ENCODE results near the gene AMACR. TPM values are rescaled to one million over a fixed set of nuclear protein-coding genes. Genes with fewer than 3 reads are reported as not detected.
"Not testable (repeated sequence)": the region's sequence is repeated elsewhere in the genome, so short reads cannot be mapped to it uniquely, and the experiment has no call there.

The AMACR gene
- total RNA-seq, 1 donor from 2014 or later = 9.0 TPM

GRCh38 chr5:33968211-33969005, 39.4 kb downstream of the AMACR start:
- Mint-ChIP-seq H3K4me1 (ENCODE audit: low read depth, unreplicated experiment) (peaks cover 15% of the 10 kb centered on the region), H3K4me3 (ENCODE audit: unreplicated experiment) (peak overlapping the region; percentile 53), H3K36me3 (ENCODE audit: unreplicated experiment) (no peaks in the 10 kb centered on the region), H3K27ac (ENCODE audit: unreplicated experiment) (peak overlapping the region; percentile 94), H3K9me3 (ENCODE audit: unreplicated experiment) (peaks cover 5% of the 10 kb centered on the region), H3K27me3 (ENCODE audit: unreplicated experiment) (peaks cover 2% of the 10 kb centered on the region)
- no peak for TF ChIP-seq CTCF (IDR thresholded peaks at IDR 0.05; ENCODE audit: partially characterized antibody, unreplicated experiment)
- peak; percentile 40 for DNase-seq

- peaks cover 15% of the 10 kb centered on the region for H3K4me1 Mint-ChIP-seq (ENCODE audit: low read depth, unreplicated experiment)
- no peak for TF ChIP-seq CTCF (IDR thresholded peaks at IDR 0.05; ENCODE audit: partially characterized antibody, unreplicated experiment)
- no peak overlapping the region for H3K4me3 Mint-ChIP-seq (ENCODE audit: unreplicated experiment)
- no peak overlapping the region for H3K27ac Mint-ChIP-seq (ENCODE audit: unreplicated experiment)
- no peaks in the 10 kb centered on the region for H3K36me3 Mint-ChIP-seq (ENCODE audit: unreplicated experiment)
- no peak for DNase-seq
- H3K9me3 Mint-ChIP-seq (ENCODE audit: unreplicated experiment) = peaks cover 7% of the 10 kb centered on the region
- H3K27me3 Mint-ChIP-seq (ENCODE audit: unreplicated experiment) = peaks cover 2% of the 10 kb centered on the region
Observed at GRCh38 chr5:33966805-33967204, 41.0 kb downstream of the AMACR start.

GRCh38 chr5:33964132-33964700, 43.6 kb downstream of the AMACR start:
- Mint-ChIP-seq H3K4me1 (ENCODE audit: low read depth, unreplicated experiment) (peaks cover 13% of the 10 kb centered on the region), H3K27me3 (ENCODE audit: unreplicated experiment) (peaks cover 2% of the 10 kb centered on the region), H3K9me3 (ENCODE audit: unreplicated experiment) (peaks cover 7% of the 10 kb centered on the region), H3K36me3 (ENCODE audit: unreplicated experiment) (no peaks in the 10 kb centered on the region), H3K27ac (ENCODE audit: unreplicated experiment) (no peak overlapping the region), H3K4me3 (ENCODE audit: unreplicated experiment) (no peak overlapping the region)
- DNase-seq = no peak
- TF ChIP-seq CTCF (IDR thresholded peaks at IDR 0.05; ENCODE audit: partially characterized antibody, unreplicated experiment) = no peak

GRCh38 chr5:33958176-33958575, 49.7 kb downstream of the AMACR start:
- peaks cover 3% of the 10 kb centered on the region for H3K9me3 Mint-ChIP-seq (ENCODE audit: unreplicated experiment)
- no peak for DNase-seq
- H3K36me3 Mint-ChIP-seq (ENCODE audit: unreplicated experiment) = no peaks in the 10 kb centered on the region
- H3K27me3 Mint-ChIP-seq (ENCODE audit: unreplicated experiment) = no peaks in the 10 kb centered on the region
- no peak for TF ChIP-seq CTCF (IDR thresholded peaks at IDR 0.05; ENCODE audit: partially characterized antibody, unreplicated experiment)
- no peaks in the 10 kb centered on the region for H3K4me1 Mint-ChIP-seq (ENCODE audit: low read depth, unreplicated experiment)
- no peak overlapping the region for H3K27ac Mint-ChIP-seq (ENCODE audit: unreplicated experiment)
- H3K4me3 Mint-ChIP-seq (ENCODE audit: unreplicated experiment) = no peak overlapping the region

DNA sequence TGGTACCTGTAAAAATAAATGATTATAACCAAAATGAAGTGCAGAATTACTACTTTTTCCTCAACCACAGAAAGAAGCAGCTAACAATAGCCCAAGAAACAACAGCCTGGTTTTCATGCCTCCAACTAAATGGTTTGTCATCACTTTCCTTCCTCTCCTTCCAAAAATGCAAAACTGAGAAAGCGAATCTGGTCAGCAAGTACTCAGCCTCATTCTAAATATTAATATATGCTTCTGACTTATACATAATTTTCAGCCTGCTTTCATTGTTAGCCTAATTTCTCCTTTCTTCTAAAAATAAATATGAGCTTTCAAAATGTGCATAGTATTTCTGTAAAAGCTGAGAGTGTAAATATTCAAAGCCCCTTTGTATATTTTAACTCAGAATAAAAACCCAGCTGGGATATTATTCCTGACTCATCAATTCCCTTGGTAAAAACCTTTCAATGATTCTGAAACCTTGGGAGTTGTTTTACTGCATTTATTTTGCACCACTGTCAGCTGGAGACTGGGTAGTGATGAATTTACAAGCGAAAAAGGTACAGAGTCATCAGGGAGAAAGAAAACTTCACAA, 50.2 kb downstream of the AMACR start:
- no peak for DNase-seq
- Mint-ChIP-seq H3K4me1 (ENCODE audit: low read depth, unreplicated experiment) (no peaks in the 10 kb centered on the region), H3K27ac (ENCODE audit: unreplicated experiment) (no peak overlapping the region), H3K9me3 (ENCODE audit: unreplicated experiment) (peaks cover 2% of the 10 kb centered on the region), H3K4me3 (ENCODE audit: unreplicated experiment) (no peak overlapping the region), H3K36me3 (ENCODE audit: unreplicated experiment) (no peaks in the 10 kb centered on the region), H3K27me3 (ENCODE audit: unreplicated experiment) (no peaks in the 10 kb centered on the region)
- no peak for TF ChIP-seq CTCF (IDR thresholded peaks at IDR 0.05; ENCODE audit: partially characterized antibody, unreplicated experiment)

GRCh38 chr5:33952175-33952574, 55.7 kb downstream of the AMACR start:
- not testable (repeated sequence) for H3K27me3 Mint-ChIP-seq (ENCODE audit: unreplicated experiment); DNase-seq; H3K4me1 Mint-ChIP-seq (ENCODE audit: low read depth, unreplicated experiment); H3K4me3 Mint-ChIP-seq (ENCODE audit: unreplicated experiment); H3K36me3 Mint-ChIP-seq (ENCODE audit: unreplicated experiment); H3K9me3 Mint-ChIP-seq (ENCODE audit: unreplicated experiment); H3K27ac Mint-ChIP-seq (ENCODE audit: unreplicated experiment)

Data from glutamatergic neuron (in vitro differentiated cells).